HepG2 (cell line): ENCODE measurements around the gene HEXIM1. TPM values are rescaled to one million over a fixed set of nuclear protein-coding genes. Genes with fewer than 3 reads are reported as not detected.
A peak's percentile ranks its signal among the peaks of the same experiment; 100 is the strongest.

Experiments
- ARNT2 ChIP-seq: sonication (generic); formaldehyde crosslinking; IDR thresholded peaks from 2 replicates; pipeline ENCODE4 v1.8.0; 2022; ENCODE audit warnings: mild to moderate bottlenecking, low read depth, missing genetic modification reagents, moderate library complexity
- BHLHE40 ChIP-seq: IDR thresholded peaks from 2 replicates; pipeline ENCODE4 v1.6.1; 2011; ENCODE audit warnings: low read length, improper control_type of control experiment
- DBP ChIP-seq: sonication (generic); formaldehyde crosslinking; IDR thresholded peaks from 2 replicates; pipeline ENCODE4 v1.4.0; 2020; ENCODE audit warnings: missing genetic modification reagents; ENCODE audit errors: not compliant biosample characterization
- HDAC2 ChIP-seq: sonication (generic); formaldehyde crosslinking; IDR thresholded peaks from 2 replicates; pipeline ENCODE4 v1.4.0; 2020; ENCODE audit warnings: missing genetic modification reagents
- HMGXB3 ChIP-seq: sonication (generic); formaldehyde crosslinking; IDR thresholded peaks from 2 replicates; pipeline ENCODE4 v1.4.0; 2020; ENCODE audit warnings: missing genetic modification reagents, borderline replicate concordance
- MYPOP ChIP-seq: sonication (generic); formaldehyde crosslinking; IDR thresholded peaks from 2 replicates; pipeline ENCODE4 v1.8.1; 2023; ENCODE audit warnings: mild to moderate bottlenecking, moderate library complexity, missing genetic modification reagents
- NCOR1 ChIP-seq: fragments of 200-600 bp; sonication (generic); IDR thresholded peaks from 2 replicates; pipeline ENCODE4 v1.7.0; 2017; ENCODE audit warnings: antibody characterized with exemption, low read length, borderline replicate concordance
- ONECUT2 ChIP-seq: sonication (generic); formaldehyde crosslinking; IDR thresholded peaks from 2 replicates; pipeline ENCODE4 v1.4.0; 2020; ENCODE audit warnings: missing genetic modification reagents
- PHF8 ChIP-seq: sonication (generic); formaldehyde crosslinking; IDR thresholded peaks from 2 replicates; pipeline ENCODE4 v1.5.0; 2020; ENCODE audit warnings: missing genetic modification reagents
- PRMT3 ChIP-seq: sonication (generic); formaldehyde crosslinking; IDR thresholded peaks from 2 replicates; pipeline ENCODE4 v1.8.1; 2022; ENCODE audit warnings: low read depth, mild to moderate bottlenecking, moderate library complexity, missing genetic modification reagents, borderline replicate concordance
- RBAK ChIP-seq: sonication (generic); formaldehyde crosslinking; IDR thresholded peaks from 2 replicates; pipeline ENCODE4 v1.5.1; 2020; ENCODE audit warnings: mild to moderate bottlenecking, missing genetic modification reagents
- SATB2 ChIP-seq: sonication (generic); formaldehyde crosslinking; IDR thresholded peaks from 2 replicates; pipeline ENCODE4 v1.5.0; 2020; ENCODE audit warnings: missing genetic modification reagents
- ZBTB43 ChIP-seq: sonication (generic); formaldehyde crosslinking; conservative IDR thresholded peaks from 2 replicates; pipeline ENCODE4 v1.4.0; 2020; ENCODE audit warnings: missing genetic modification reagents
- ZNF10 ChIP-seq: sonication (generic); formaldehyde crosslinking; IDR thresholded peaks from 2 replicates; pipeline ENCODE4 v1.4.0; 2020; ENCODE audit warnings: mild to moderate bottlenecking, low read depth, missing genetic modification reagents, borderline replicate concordance
- ZNF274 ChIP-seq: sonication (generic); formaldehyde crosslinking; IDR thresholded peaks from 2 replicates; pipeline ENCODE4 v1.5.1; 2020; ENCODE audit warnings: mild to moderate bottlenecking, missing genetic modification reagents
- ZNF503 ChIP-seq: sonication (generic); formaldehyde crosslinking; IDR thresholded peaks from 2 replicates; pipeline ENCODE4 v1.4.0; 2020; ENCODE audit warnings: missing genetic modification reagents
- ZNF772 ChIP-seq: sonication (generic); formaldehyde crosslinking; IDR thresholded peaks from 2 replicates; pipeline ENCODE4 v1.5.0; 2020; ENCODE audit warnings: mild to moderate bottlenecking, missing genetic modification reagents
- polyA plus RNA-seq, 8 experiments: library from polyadenylated mRNA; depleted of rRNA in 3 of 8; stranded (reverse) in 7 of 8; unstranded in 1 of 8; fragments of >200 nt; fragmentation: Illumina TruSeq in 4 of 8; extraction: Trizol in 4 of 8; gene quantifications; 2 replicates each; pipeline versions ENCODE4 v1.2.1 to v1.2.3, GENCODE V29; 2011 to 2016; ENCODE audit warnings: low read depth in 4 of 8, missing spikeins in 1 of 8, mixed read lengths in 1 of 8; ENCODE audit not compliant: insufficient read depth in 1 of 8
- total RNA-seq, 5 experiments: library from RNA; depleted of rRNA; stranded (reverse); fragments of >200 nt; fragmentation: Illumina TruSeq; extraction: Trizol; gene quantifications; 2 replicates each; pipeline ENCODE4 v1.2.3, GENCODE V29; 2016; ENCODE audit warnings: low read depth in 1 of 5

The HEXIM1 gene
- total and polyA plus RNA-seq, 2 of the 13 experiments (the other 11 are each of a cell fraction or from before 2014, with no cell fraction given): 10.5 to 16.6 TPM

- peak; percentile 60; the same call in 1 of the 2 replicates for TF ChIP-seq RBAK (CRISPR knock-in tag)
- peak; percentile 93 for TF ChIP-seq SATB2 (CRISPR knock-in tag)
- peak; percentile 76 for TF ChIP-seq DBP (CRISPR knock-in tag)
- TF ChIP-seq ZNF10 (CRISPR knock-in tag): 0 out of 2 replicates have a peak, but pooled peaks have one; percentile 52
- peak; percentile 86 for TF ChIP-seq ZBTB43
- TF ChIP-seq HMGXB3 (CRISPR knock-in tag): no peak
- peak; percentile 81 for TF ChIP-seq ARNT2 (CRISPR knock-in tag)
- peak; percentile 35 for TF ChIP-seq BHLHE40
- TF ChIP-seq ZNF772: peak; percentile 32; the same call in 1 of the 2 replicates
- TF ChIP-seq HDAC2 (CRISPR knock-in tag): peak; percentile 14; the same call in 1 of the 2 replicates
- TF ChIP-seq PHF8: peak; percentile 75
- TF ChIP-seq NCOR1: no peak
- TF ChIP-seq MYPOP (CRISPR knock-in tag): peak; percentile 39; the same call in 1 of the 2 replicates
- TF ChIP-seq ZNF503: no peak; the same call in 1 of the 2 replicates
- TF ChIP-seq ZNF274 (CRISPR knock-in tag): no peak; the same call in 1 of the 2 replicates
- no peak; the same call in 1 of the 2 replicates for TF ChIP-seq PRMT3
- 0 out of 2 replicates have a peak, but pooled peaks have one; percentile 55 for TF ChIP-seq ONECUT2 (CRISPR knock-in tag)
Measured at GRCh38 chr17:45160447-45161287, 12.4 kb downstream of the HEXIM1 start (continued).
